Measurements from ENCODE around the gene SOCS2.
"Not testable (repeated sequence)": the region's sequence is repeated elsewhere in the genome, so short reads cannot be mapped to it uniquely, and the experiment has no call there.

The SOCS2 gene

GRCh38 chr12:93595351-93595750, 22.9 kb downstream of the SOCS2 start:
- DNase-seq: no peak

- DNase-seq: no peak
Observed at GRCh38 chr12:93597608-93598007, 25.1 kb downstream of the SOCS2 start.

GRCh38 chr12:93599192-93599591, 26.7 kb downstream of the SOCS2 start:
- no peak for DNase-seq

GRCh38 chr12:93601591-93601990, 29.1 kb downstream of the SOCS2 start:
- DNase-seq: no peak

GRCh38 chr12:93602897-93603668, 30.6 kb downstream of the SOCS2 start:
- no peak for DNase-seq

GRCh38 chr12:93603762-93604161, 31.3 kb downstream of the SOCS2 start:
- no peak for DNase-seq

GRCh38 chr12:93608313-93608712, 35.8 kb downstream of the SOCS2 start:
- no peak for DNase-seq

- DNase-seq: no peak
Observed at GRCh38 chr12:93609281-93610192, 37.1 kb downstream of the SOCS2 start.

- no peak for DNase-seq
Observed at GRCh38 chr12:93612776-93613175, 40.3 kb downstream of the SOCS2 start.

GRCh38 chr12:93614917-93615596, 42.6 kb downstream of the SOCS2 start:
- no peak for DNase-seq

GRCh38 chr12:93616584-93617101, 44.2 kb downstream of the SOCS2 start:
- DNase-seq: no peak

GRCh38 chr12:93618891-93619410, 46.5 kb downstream of the SOCS2 start:
- DNase-seq: no peak

GRCh38 chr12:93621986-93622385, 49.5 kb downstream of the SOCS2 start:
- no peak for DNase-seq

GRCh38 chr12:93622485-93622884, 50.0 kb downstream of the SOCS2 start:
- no peak for DNase-seq

GRCh38 chr12:93624595-93625294, 52.3 kb downstream of the SOCS2 start:
- no peak for DNase-seq

GRCh38 chr12:93625295-93625645, 52.8 kb downstream of the SOCS2 start:
- not testable (repeated sequence) for DNase-seq

- no peak for DNase-seq
Observed at GRCh38 chr12:93626160-93626559, 53.7 kb downstream of the SOCS2 start.

Data from NCI-H187 treated with DMSO at 0.1 percent for 48 hours (cell line).